ENCODE measurements around the gene TOPBP1.
"Not testable (repeated sequence)": the region's sequence is repeated elsewhere in the genome, so short reads cannot be mapped to it uniquely, and the experiment has no call there.

TOPBP1 gene

DNA sequence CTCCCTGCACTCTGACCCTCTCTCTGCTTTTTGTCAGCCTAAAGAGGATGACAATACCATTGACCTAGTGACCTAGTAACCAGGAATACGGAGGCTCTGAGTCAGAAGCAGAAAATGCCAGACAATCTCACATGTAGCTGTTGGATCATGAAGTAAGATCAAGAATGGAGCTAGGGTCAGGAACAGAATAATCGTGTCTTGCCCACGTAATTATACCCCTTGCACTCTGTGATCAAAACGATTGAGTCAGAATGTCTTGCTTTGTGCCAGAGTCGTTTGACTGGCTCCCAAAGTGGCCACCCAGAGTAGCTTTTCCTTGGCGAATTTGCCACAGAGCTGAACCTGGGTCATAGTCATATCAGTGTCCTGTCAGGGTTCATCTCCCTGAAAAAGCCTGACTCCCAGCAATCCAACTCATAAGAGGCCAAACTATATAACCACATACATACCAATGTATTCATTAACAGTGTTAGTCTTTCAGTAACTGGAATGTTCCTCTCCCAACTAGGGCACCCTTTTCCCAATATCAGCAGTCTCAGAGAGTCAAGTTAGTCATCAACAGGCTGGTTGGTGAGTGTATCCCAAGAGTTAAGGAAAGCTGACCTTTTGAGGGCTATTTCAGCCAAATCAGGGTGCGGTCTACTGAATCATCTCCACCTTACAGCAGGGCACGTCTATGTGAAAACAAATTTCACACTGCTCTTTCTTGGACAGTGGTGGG is 93.3 kb downstream of the TOPBP1 start:
- DNase-seq, result no peak

DNA sequence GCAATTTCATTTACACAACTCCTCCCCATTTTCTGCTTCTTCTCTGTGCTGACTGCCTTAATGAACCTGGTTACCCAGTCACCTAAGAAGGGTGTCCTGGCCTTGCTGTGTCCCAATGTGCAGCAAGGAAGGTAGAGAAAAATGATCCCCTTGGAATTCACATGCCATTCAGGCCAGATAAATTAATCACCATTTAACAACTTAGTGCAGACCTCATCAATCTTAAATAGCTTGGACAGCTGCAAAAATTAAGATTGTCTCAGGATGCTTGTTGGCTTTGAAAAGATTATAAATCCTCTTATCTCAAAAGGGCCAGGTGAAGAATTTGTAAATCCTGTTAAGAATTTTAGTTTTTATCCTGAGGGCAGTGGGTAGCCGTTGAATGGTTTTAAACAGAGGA is 97.9 kb downstream of the TOPBP1 start:
- no peak for DNase-seq

DNA sequence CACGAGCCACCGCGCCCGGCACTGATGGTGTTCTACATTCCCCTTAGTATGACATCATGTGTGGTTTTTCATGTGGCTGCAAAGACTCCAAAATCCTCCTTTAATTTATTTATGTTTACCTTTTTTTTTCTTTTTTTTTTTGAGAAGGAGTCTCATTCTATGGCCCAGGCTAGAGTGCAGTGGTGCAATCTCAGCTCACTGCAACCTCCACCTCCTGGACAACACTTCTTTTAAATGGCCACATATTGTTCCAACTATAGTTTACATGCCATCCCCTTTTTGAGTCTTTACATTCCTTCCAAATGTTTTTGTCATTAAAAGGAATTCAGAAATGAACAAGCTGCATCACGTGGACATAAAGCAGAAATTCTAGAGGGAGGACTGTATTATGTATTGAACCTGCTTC is 98.6 kb downstream of the TOPBP1 start:
- no peak for DNase-seq

DNA sequence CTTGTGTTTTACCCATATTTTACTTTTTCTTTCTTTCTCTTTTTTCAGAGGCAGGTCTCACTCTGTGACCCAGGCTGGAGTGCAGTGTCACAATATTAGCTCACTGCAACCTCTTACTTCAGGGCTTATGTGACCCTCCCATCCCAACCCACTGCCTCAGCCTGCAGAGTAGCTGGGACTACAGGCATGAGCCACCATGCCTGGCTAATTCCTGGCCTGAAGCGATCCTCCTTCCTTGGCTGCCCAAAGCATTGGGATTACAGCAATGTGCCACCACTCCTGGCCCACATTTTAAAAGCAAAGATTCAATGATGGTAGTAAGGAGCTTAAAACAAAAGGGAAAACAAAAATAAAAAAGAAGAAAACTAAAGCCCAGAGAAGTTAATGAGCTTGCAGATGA is 99.4 kb downstream of the TOPBP1 start:
- no peak for DNase-seq

DNA sequence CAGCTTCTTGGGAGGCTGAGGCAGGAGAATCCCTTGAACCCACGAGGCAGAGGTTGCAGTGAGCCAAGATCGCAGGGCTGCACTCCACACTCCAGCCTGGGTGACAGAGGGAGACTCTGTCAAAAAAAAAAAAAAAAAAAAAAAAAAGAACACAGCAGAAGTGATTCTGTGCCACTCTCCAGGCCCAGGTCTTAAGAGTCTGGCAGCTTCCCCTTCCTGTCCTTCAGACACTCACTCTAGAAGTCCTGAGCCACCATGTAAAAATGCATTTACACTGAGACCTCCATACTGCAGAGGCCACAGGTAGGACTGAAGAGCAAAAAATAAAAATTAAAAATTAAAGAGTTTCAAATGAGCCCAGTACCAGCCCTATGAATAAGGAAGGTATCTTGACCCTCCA is 100.1 kb downstream of the TOPBP1 start:
- DNase-seq, result no peak

DNA sequence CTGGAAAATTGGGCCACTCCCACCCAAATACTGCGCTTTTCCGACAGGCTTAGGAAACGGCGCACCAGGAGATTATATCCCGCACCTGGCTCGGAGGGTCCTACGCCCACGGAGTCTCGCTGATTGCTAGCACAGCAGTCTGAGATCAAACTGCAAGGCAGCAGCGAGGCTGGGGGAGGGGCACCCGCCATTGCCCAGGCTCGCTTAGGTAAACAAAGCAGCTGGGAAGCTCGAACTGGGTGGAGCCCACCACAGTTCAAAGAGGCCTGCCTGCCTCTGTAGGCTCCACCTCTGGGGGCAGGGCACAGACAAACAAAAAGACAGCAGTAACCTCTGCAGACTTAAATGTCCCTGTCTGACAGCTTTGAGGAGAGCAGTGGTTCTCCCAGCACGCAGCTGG is 110.2 kb downstream of the TOPBP1 start:
- not testable (repeated sequence) for DNase-seq

All from CD4-positive, alpha-beta T cell treated with Interleukin-17A for 1 hour (primary cell).